Left ventricle myocardium inferior (tissue), 1 donor: ENCODE results near the gene RAMAC. TPM values are rescaled to one million over a fixed set of nuclear protein-coding genes. Genes with fewer than 3 reads are reported as not detected.
"Not testable (repeated sequence)": the region's sequence is repeated elsewhere in the genome, so short reads cannot be mapped to it uniquely, and the experiment has no call there.

Experiments
- DNase-seq: peaks from one replicate; pipeline ENCODE4 v3.0.0-alpha.2; 2020
- H3K27ac ChIP-seq: fragments of 200-600 bp; replicated peaks from 2 replicates; pipeline ENCODE4 v1.8.0; 2021
- H3K27me3 ChIP-seq: fragments of 200-600 bp; 2 replicates; pipeline ENCODE4 v1.8.0; 2021; ENCODE audit warnings: low read depth
- H3K36me3 ChIP-seq: fragments of 200-600 bp; 2 replicates; pipeline ENCODE4 v1.8.0; 2021
- H3K4me1 ChIP-seq: fragments of 200-600 bp; 2 replicates; pipeline ENCODE4 v1.8.0; 2021
- H3K4me3 ChIP-seq: fragments of 200-600 bp; 2 replicates; pipeline ENCODE4 v1.8.0; 2021; ENCODE audit warnings: mild to moderate bottlenecking, moderate library complexity
- H3K9me3 ChIP-seq: fragments of 200-600 bp; replicated peaks from 2 replicates; pipeline ENCODE4 v1.8.0; 2021
- intact Hi-C: fragments of 100-400 bp; cut with micrococcal nuclease; formaldehyde crosslinking; loops from one replicate; pipeline ENCODE4 v1.11.0; 2022
- total RNA-seq: library from RNA; stranded (reverse); fragmentation: NEBNext Ultra II Directional; extraction: Animal tissue kit (Norgen Biotek cat#: 25700); gene quantifications from one replicate; pipeline ENCODE4 v1.2.1, GENCODE V29; 2021
- TF ChIP-seq, protein P1 (sequence below): fragments of 200-600 bp; IDR thresholded peaks from 2 replicates; pipeline ENCODE4 v1.8.0; 2021; ENCODE audit warnings: antibody characterized with exemption, mild to moderate bottlenecking, borderline replicate concordance
- donor health status: DM: no; HTN: yes; CAD: no; lungs with severe emphysema.

The RAMAC gene
- total RNA-seq, 1 donor from 2014 or later, result 13.9 TPM

DNA sequence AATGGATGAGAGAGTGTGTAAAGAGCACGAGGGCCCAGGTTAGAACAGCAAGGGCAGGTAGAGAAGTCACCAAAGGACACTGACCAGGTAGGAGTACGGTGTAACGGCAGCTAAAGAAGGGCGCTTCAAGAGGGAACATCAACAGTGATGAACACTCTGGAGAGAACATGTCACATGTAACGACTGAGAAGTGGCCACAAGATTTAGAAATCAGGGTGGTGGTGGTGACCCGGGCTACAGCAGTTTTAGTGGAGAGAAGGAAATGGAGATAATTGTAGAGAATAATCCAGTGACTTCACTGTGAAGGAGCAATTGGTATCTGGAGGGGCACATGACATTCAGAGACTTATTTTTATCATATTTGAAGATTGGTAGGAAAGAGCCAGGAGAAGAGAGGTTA, 26.6 kb downstream of the RAMAC start:
- peaks cover 36% of the 10 kb centered on the region for H3K4me1 ChIP-seq
- no peaks in the 10 kb centered on the region for H3K27me3 ChIP-seq
- TF ChIP-seq, protein P1, sequence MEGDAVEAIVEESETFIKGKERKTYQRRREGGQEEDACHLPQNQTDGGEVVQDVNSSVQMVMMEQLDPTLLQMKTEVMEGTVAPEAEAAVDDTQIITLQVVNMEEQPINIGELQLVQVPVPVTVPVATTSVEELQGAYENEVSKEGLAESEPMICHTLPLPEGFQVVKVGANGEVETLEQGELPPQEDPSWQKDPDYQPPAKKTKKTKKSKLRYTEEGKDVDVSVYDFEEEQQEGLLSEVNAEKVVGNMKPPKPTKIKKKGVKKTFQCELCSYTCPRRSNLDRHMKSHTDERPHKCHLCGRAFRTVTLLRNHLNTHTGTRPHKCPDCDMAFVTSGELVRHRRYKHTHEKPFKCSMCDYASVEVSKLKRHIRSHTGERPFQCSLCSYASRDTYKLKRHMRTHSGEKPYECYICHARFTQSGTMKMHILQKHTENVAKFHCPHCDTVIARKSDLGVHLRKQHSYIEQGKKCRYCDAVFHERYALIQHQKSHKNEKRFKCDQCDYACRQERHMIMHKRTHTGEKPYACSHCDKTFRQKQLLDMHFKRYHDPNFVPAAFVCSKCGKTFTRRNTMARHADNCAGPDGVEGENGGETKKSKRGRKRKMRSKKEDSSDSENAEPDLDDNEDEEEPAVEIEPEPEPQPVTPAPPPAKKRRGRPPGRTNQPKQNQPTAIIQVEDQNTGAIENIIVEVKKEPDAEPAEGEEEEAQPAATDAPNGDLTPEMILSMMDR, result no peak
- intact Hi-C loops, result no loop called here
- H3K9me3 ChIP-seq, result no peaks in the 10 kb centered on the region
- no peak overlapping the region for H3K27ac ChIP-seq
- no peak for DNase-seq
- peaks cover 45% of the 10 kb centered on the region for H3K36me3 ChIP-seq
- no peak overlapping the region for H3K4me3 ChIP-seq

DNA sequence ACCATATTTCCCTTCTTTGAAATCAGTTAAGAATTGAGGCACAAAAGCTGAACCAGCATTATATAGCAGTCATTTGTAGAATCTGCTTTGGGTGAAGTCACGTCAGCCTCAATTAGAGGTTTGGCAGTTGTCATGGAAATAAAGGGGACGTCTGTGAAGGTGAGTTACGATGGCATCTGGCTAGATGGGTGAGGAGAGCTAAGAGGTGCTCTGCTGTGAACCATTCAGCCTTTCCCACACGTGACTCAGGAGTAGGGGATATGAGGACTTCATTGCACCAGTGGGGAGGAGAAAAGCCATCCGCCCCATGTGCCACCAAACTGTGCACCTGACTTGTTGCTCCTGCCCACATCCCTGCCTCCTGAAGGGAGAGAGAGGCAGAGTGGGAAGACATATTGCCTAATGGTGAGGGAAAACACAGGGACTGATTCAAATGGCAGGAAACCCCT, 28.2 kb downstream of the RAMAC start:
- intact Hi-C loops, result no loop called here
- H3K9me3 ChIP-seq, result no peaks in the 10 kb centered on the region
- H3K36me3 ChIP-seq, result peaks cover 43% of the 10 kb centered on the region
- H3K4me1 ChIP-seq, result peaks cover 36% of the 10 kb centered on the region
- no peak overlapping the region for H3K27ac ChIP-seq
- no peak overlapping the region for H3K4me3 ChIP-seq
- no peaks in the 10 kb centered on the region for H3K27me3 ChIP-seq
- no peak for DNase-seq
- TF ChIP-seq, protein P1, result no peak

DNA sequence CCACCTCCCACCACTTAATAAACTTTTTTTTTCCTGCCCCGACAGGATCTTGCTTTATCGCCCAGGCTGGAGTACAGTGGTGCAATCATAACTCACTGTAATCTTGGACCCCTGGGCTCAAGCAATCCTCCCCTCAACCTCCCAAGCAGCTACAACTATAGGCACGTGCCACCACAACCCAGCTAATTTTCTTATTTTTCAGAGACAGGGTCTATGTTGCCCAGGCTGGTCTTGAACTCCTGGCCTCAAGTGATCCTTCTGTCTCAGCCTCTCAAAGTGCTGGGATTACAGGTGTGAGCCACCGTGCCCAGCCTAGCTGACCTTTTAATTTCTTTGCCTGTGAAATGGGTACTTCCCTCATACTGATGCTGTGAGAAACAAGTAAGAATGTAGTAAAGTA, 29.4 kb downstream of the RAMAC start:
- Histone ChIP-seq H3K27ac (no peak overlapping the region), H3K4me1 (peaks cover 25% of the 10 kb centered on the region), H3K27me3 (no peaks in the 10 kb centered on the region), H3K9me3 (no peaks in the 10 kb centered on the region), H3K4me3 (no peak overlapping the region), H3K36me3 (peaks cover 47% of the 10 kb centered on the region)
- TF ChIP-seq, protein P1, result no peak
- intact Hi-C loops, result no loop called here
- DNase-seq, result no peak

DNA sequence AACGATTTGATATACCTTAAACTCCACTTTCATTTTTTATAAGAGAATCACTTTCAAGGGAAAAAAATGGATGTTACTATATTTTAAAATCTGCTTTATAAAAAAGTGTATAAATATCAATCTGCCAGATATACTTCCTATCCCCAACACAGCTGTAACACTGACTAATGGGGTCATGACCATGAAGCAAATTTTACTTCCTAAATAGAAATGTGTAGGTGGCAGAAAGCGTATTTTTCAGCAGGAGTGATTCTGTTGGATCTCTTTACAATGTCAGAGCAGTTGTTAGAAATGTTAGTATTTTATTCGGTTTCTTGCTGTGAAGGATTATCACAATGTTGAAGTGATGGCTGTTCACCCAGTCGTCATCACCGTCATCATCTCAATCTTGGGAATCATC, 30.9 kb downstream of the RAMAC start:
- Histone ChIP-seq H3K27me3 (no peaks in the 10 kb centered on the region), H3K27ac (no peak overlapping the region), H3K36me3 (peaks cover 58% of the 10 kb centered on the region), H3K4me3 (no peak overlapping the region), H3K9me3 (no peaks in the 10 kb centered on the region), H3K4me1 (peaks cover 10% of the 10 kb centered on the region)
- TF ChIP-seq, protein P1, result no peak
- DNase-seq, result no peak
- intact Hi-C loops, result no loop called here

DNA sequence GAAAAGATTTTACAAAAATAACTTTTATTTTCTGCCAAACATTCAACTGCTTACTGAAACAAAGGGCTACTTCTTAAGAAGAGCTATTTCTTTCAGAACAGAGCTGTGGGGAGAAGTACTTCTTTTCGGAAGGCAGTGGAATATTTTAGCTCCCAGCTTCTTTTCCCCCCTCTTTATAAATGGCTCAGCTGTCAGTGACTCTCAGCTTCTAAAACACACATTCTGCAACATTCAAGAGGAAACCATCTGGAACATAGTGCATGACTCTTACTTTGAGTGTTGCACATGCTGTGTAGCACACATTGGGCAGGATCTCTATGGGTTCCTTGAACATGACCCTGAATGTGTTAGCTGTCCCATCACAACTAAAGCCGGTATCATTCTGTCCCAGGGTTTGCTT, 32.4 kb downstream of the RAMAC start:
- Histone ChIP-seq H3K27me3 (no peaks in the 10 kb centered on the region), H3K27ac (no peak overlapping the region), H3K9me3 (no peaks in the 10 kb centered on the region), H3K36me3 (peaks cover 70% of the 10 kb centered on the region), H3K4me3 (no peak overlapping the region), H3K4me1 (no peaks in the 10 kb centered on the region)
- no peak for DNase-seq
- TF ChIP-seq, protein P1, result no peak
- intact Hi-C loops, result no loop called here

DNA sequence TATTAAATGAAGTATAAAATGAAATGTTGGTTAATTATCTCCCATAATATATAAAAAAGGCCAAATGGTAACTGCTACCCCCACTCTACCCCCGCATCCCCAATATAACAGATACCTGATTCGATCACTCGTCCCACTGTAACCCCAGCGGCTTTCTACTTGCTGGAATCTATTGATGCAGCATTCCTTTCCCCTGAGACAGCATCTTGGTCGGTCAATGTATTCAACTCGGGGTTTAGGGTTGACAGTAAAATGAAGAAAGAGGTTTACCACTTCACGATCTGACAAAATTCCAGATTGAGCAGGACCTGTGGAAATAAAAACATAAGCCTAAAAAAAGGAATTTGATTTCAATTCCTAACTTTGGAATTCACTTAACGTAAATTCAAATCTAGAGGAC, 44.0 kb downstream of the RAMAC start:
- Histone ChIP-seq H3K27ac (no peak overlapping the region), H3K9me3 (no peaks in the 10 kb centered on the region), H3K4me1 (no peaks in the 10 kb centered on the region), H3K36me3 (peaks cover 63% of the 10 kb centered on the region), H3K27me3 (no peaks in the 10 kb centered on the region), H3K4me3 (no peak overlapping the region)
- intact Hi-C loops, result no loop called here
- TF ChIP-seq, protein P1, result no peak
- no peak for DNase-seq

DNA sequence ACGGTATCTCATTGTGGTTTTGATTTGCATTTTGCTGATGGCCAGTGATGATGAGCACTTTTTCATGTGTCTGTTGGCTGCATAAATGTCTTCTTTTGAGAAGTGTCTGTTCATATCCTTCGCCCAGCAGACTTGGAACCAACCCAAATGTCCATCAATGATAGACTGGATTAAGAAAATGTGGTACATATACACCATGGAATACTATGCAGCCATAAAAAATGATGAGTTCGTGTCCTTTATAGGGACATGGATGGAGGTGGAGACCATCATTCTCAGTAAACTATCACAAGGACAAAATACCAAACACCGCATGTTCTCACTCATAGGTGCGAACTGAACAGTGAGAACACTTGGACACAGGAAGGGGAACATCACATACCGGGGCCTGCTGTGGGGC, 45.2 kb downstream of the RAMAC start:
- H3K27me3 ChIP-seq, H3K27ac ChIP-seq, H3K4me3 ChIP-seq, intact Hi-C loops, H3K9me3 ChIP-seq, H3K4me1 ChIP-seq, DNase-seq: not testable (repeated sequence)
- peaks cover 62% of the 10 kb centered on the region for H3K36me3 ChIP-seq
